GM12878 (cell line): ENCODE measurements around the gene STK40. TPM values are rescaled to one million over a fixed set of nuclear protein-coding genes. Genes with fewer than 3 reads are reported as not detected.

Experiments used
- ATAC-seq: fragments of 200-7000 bp; cut with Tn5 transposase; 3 replicates; pipeline ENCODE4 v1.9.1; 2020; ENCODE audit warnings: mild to moderate bottlenecking, moderate library complexity
- BruUV-seq: library from RNA; stranded (reverse); fragments of 400-500 nt; replicated peaks from 2 replicates; lab custom pipeline; 2021; lab: Mats Ljungman, UMichigan
- CTCF ChIA-PET: fragments of 300-600 bp; sonication (Branson Sonifier 250); formaldehyde crosslinking; extraction: SDS; loops from one replicate; lab custom pipeline; 2021; ENCODE audit warnings: inconsistent platforms; lab: Yijun Ruan, JAX
- POLR2A ChIA-PET: fragments of 350-600 bp; formaldehyde crosslinking; extraction: SDS; loops from one replicate; lab custom pipeline; 2021; ENCODE audit warnings: inconsistent platforms; lab: Charles Lee
- RAD21 ChIA-PET: fragments of 300-600 bp; sonication (Branson Sonifier 250); formaldehyde crosslinking; loops from one replicate; lab custom pipeline; 2023; ENCODE audit warnings: antibody characterized with exemption; ENCODE audit not compliant: unreplicated experiment; lab: Charles Lee
- SMC1A ChIA-PET: fragments of 300-600 bp; sonication (Branson Sonifier 250); formaldehyde crosslinking; loops from one replicate; lab custom pipeline; 2023; ENCODE audit not compliant: unreplicated experiment, uncharacterized antibody; lab: Charles Lee
- DNase-seq: peaks from one replicate; pipeline ENCODE4 v3.0.0-alpha.2; 2011; ENCODE audit warnings: low read depth, low spot score
- FAIRE-seq: peaks from 3 replicates; lab custom pipeline; 2011; peaks lifted over from hg19 to GRCh38; lab: Jason Lieb, UNC
- H2AFZ ChIP-seq: 2 replicates; pipeline ENCODE4 v1.6.0; 2011; ENCODE audit warnings: low read depth, low read length, control low read depth; ENCODE audit not compliant: control insufficient read depth
- H3K27ac ChIP-seq: 2 replicates; pipeline ENCODE4 v1.5.1; 2011; ENCODE audit warnings: control low read depth; ENCODE audit not compliant: control insufficient read depth, insufficient read depth
- H3K27me3 ChIP-seq, 2 experiments: replicated peaks in 1 of 2; 2 replicates each; pipeline versions ENCODE4 v1.6.0 to v1.6.1; 2011; ENCODE audit warnings: low read length in 1 of 2; ENCODE audit not compliant: control insufficient read depth in 2 of 2, insufficient read depth in 2 of 2
- H3K36me3 ChIP-seq, 2 experiments: 2 replicates each; pipeline ENCODE4 v1.5.1; 2011; ENCODE audit warnings: low read length in 1 of 2; ENCODE audit not compliant: control insufficient read depth in 2 of 2, insufficient read depth in 2 of 2
- H3K4me1 ChIP-seq: 2 replicates; pipeline ENCODE4 v1.6.1; 2011; ENCODE audit warnings: mild to moderate bottlenecking, low read length, moderate library complexity, mixed read lengths; ENCODE audit not compliant: control insufficient read depth, insufficient read depth
- H3K4me2 ChIP-seq: 2 replicates; pipeline ENCODE4 v1.6.0; 2011; ENCODE audit warnings: control low read depth; ENCODE audit not compliant: control insufficient read depth, insufficient read depth
- H3K4me3 ChIP-seq: fragments of 200-600 bp; sonication (generic); 2 replicates; pipeline ENCODE4 v1.5.1; 2016
- H3K79me2 ChIP-seq: 2 replicates; pipeline ENCODE4 v1.6.0; 2011; ENCODE audit warnings: low read length; ENCODE audit not compliant: control insufficient read depth, insufficient read depth
- H3K9ac ChIP-seq: 2 replicates; pipeline ENCODE4 v1.8.0; 2011; ENCODE audit warnings: low read length, control low read depth, mixed read lengths; ENCODE audit not compliant: control insufficient read depth, insufficient read depth
- H3K9me3 ChIP-seq: replicated peaks from 3 replicates; pipeline ENCODE4 v1.5.1; 2011; ENCODE audit warnings: mild to moderate bottlenecking, low read length; ENCODE audit not compliant: control insufficient read depth, insufficient read depth
- H4K20me1 ChIP-seq: 2 replicates; pipeline ENCODE4 v1.6.0; 2011; ENCODE audit not compliant: control insufficient read depth, insufficient read depth
- ASH2L ChIP-seq: fragments of 300-600, 200-600 bp; sonication (generic); IDR thresholded peaks from 2 replicates; pipeline ENCODE4 v1.6.1; 2017; ENCODE audit warnings: low read depth, mild to moderate bottlenecking, borderline replicate concordance
- EP300 ChIP-seq, 2 experiments: fragments of 150-350 bp in 1 of 2; IDR thresholded peaks; 2 replicates each; pipeline ENCODE4 v1.6.1; 2011 to 2012; ENCODE audit warnings: low read depth in 2 of 2, low read length in 2 of 2, borderline replicate concordance in 1 of 2, improper control_type of control experiment in 1 of 2, inconsistent platforms in 1 of 2; ENCODE audit not compliant: control insufficient read depth in 1 of 2
- EZH2 ChIP-seq: IDR thresholded peaks from 2 replicates; pipeline ENCODE4 v1.6.1; 2012; ENCODE audit warnings: low read depth, mild to moderate bottlenecking, control low read depth, inconsistent platforms, low read length, borderline replicate concordance; ENCODE audit not compliant: control insufficient read depth
- HDGF ChIP-seq: fragments of 450-650 bp; IDR thresholded peaks from 2 replicates; pipeline ENCODE4 v1.6.1; 2016; ENCODE audit warnings: antibody characterized with exemption
- IRF4 ChIP-seq: IDR thresholded peaks from 2 replicates; pipeline ENCODE4 v1.6.1; 2011; ENCODE audit warnings: low read depth, low read length
- MEF2B ChIP-seq: fragments of 450-650 bp; IDR thresholded peaks from 2 replicates; pipeline ENCODE4 v1.6.1; 2018; ENCODE audit warnings: mild to moderate bottlenecking, moderate library complexity; ENCODE audit not compliant: partially characterized antibody, poor library complexity, severe bottlenecking
- NR2F1 ChIP-seq: fragments of 450-650 bp; conservative IDR thresholded peaks from 2 replicates; pipeline ENCODE4 v1.6.1; 2017; ENCODE audit warnings: mild to moderate bottlenecking
- PKNOX1 ChIP-seq: fragments of 450-650 bp; IDR thresholded peaks from 2 replicates; pipeline ENCODE4 v1.6.1; 2016; ENCODE audit warnings: mild to moderate bottlenecking
- SMAD5 ChIP-seq: IDR thresholded peaks from 2 replicates; pipeline ENCODE4 v1.6.1; 2016; ENCODE audit warnings: antibody characterized with exemption, low read depth
- SP1 ChIP-seq: IDR thresholded peaks from one replicate; pipeline ENCODE4 v1.6.1; 2011; ENCODE audit warnings: low read depth, low read length
- SRF ChIP-seq, 2 experiments: IDR thresholded peaks; 2 replicates each; pipeline ENCODE4 v1.6.1; 2011; ENCODE audit warnings: low read depth in 2 of 2, low read length in 2 of 2, mild to moderate bottlenecking in 1 of 2, moderate library complexity in 1 of 2
- TARDBP ChIP-seq: IDR thresholded peaks from 2 replicates; pipeline ENCODE4 v1.6.1; 2016; ENCODE audit warnings: borderline replicate concordance
- ZNF207 ChIP-seq: fragments of 450-650 bp; IDR thresholded peaks from 2 replicates; pipeline ENCODE4 v1.6.1; 2014; ENCODE audit warnings: antibody characterized with exemption, mild to moderate bottlenecking, borderline replicate concordance
- ZSCAN29 ChIP-seq: fragments of 450-650 bp; IDR thresholded peaks from 2 replicates; pipeline ENCODE4 v1.6.1; 2017; ENCODE audit warnings: mild to moderate bottlenecking, moderate library complexity
- WGBS: methylation state at CpG from one replicate; pipeline ENCODE4 v1.1.6; 2016; ENCODE audit warnings: low lambda C conversion rate; ENCODE audit not compliant: insufficient replicate concordance, insufficient coverage; ENCODE audit errors: missing lambda C conversion rate; 5-methylcytosine and 5-hydroxymethylcytosine counted together
- in situ Hi-C: fragments of 300-500 bp; cut with MboI; formaldehyde crosslinking; loops from 9 replicates; pipeline ENCODE4 v1.14.3; 2018; ENCODE audit warnings: mixed read lengths
- intact Hi-C: fragments of 100-400 bp; cut with micrococcal nuclease; formaldehyde crosslinking; loops from one replicate; pipeline ENCODE4 v1.14.2; 2022; ENCODE audit not compliant: unreplicated experiment
- polyA plus RNA-seq, 11 experiments: library from polyadenylated mRNA; depleted of rRNA in 4 of 11; unstranded in 6 of 11; stranded (reverse) in 5 of 11; fragments of >200 nt; fragmentation: Nextera tagmentation in 4 of 11; fragmentation: Illumina TruSeq in 1 of 11; extraction: Ambion mirVana in 4 of 11; extraction: Trizol in 1 of 11; gene quantifications; 1 replicate in 1 of 11; 2 replicates in 10 of 11; pipeline versions ENCODE4 v1.2.1 to v1.2.3, GENCODE V29; 2011 to 2016; ENCODE audit warnings: inconsistent platforms in 2 of 11, missing spikeins in 2 of 11, low read depth in 1 of 11
- total RNA-seq, 4 experiments: library from RNA; depleted of rRNA in 3 of 4; stranded (reverse); fragments of >200 nt in 3 of 4; fragmentation: Illumina TruSeq in 1 of 4; extraction: Trizol in 1 of 4; gene quantifications; 2 replicates each; pipeline versions ENCODE4 v1.2.1 to v1.2.3, GENCODE V29; 2013 to 2021

Gene STK40
- total and polyA plus RNA-seq, 10 of the 15 experiments (the other 5 are each of a cell fraction or from before 2014, with no cell fraction given), result 0.27 to 51.0 (median 29.5) TPM

GRCh38 chr1:36392836-36393235, 7.1 kb upstream of the STK40 start:
- BruUV-seq, result no TSS peak
- Histone ChIP-seq H3K27me3 (no peaks in the 10 kb centered on the region), H3K36me3 (peaks cover 0 to 15% of the 10 kb centered on the region in 2 experiments; a peak in 3 of 4 replicates), H3K4me1 (peaks cover 53% of the 10 kb centered on the region), H3K79me2 (peaks cover 26% of the 10 kb centered on the region), H4K20me1 (no peaks in the 10 kb centered on the region), H2AFZ (no peak overlapping the region), H3K9ac (no peak overlapping the region), H3K27ac (no peak overlapping the region), H3K4me3 (no peak overlapping the region), H3K4me2 (no peak overlapping the region), H3K9me3 (no peaks in the 10 kb centered on the region)
- no peak for FAIRE-seq
- CTCF ChIA-PET, result interaction anchor here (0.6 kb wide), 1 partner anchor 35 kb away, joined by 4 read pairs; no protein-coding TSS in a partner anchor
- WGBS, result 66% methylated on average over 4 of the region's 4 CpGs
- TF ChIP-seq SP1, result no peak
- TF ChIP-seq IRF4, result no peak
- TF ChIP-seq PKNOX1, result no peak
- TF ChIP-seq SMAD5, result no peak
- no peak for TF ChIP-seq MEF2B
- TF ChIP-seq ZNF207, result no peak
- no peak for TF ChIP-seq EP300 (IDR thresholded peaks at IDR 0.05; ENCODE audit: borderline replicate concordance in 1 of 2, control insufficient read depth in 1 of 2, low read depth in 2 of 2, low read length in 2 of 2)
- no peak for TF ChIP-seq ZSCAN29
- TF ChIP-seq TARDBP, result no peak
- no peak for TF ChIP-seq ASH2L
- TF ChIP-seq EZH2, result no peak
- TF ChIP-seq SRF (IDR thresholded peaks at IDR 0.05; ENCODE audit: low read depth in 2 of 2, low read length in 2 of 2), result no peak
- no peak for TF ChIP-seq NR2F1
- no peak for TF ChIP-seq HDGF
- SMC1A ChIA-PET, result interaction anchor here (1.4 kb wide), 1 partner anchor 12 kb away, joined by 4 read pairs; no protein-coding TSS in a partner anchor
- DNase-seq, result no peak
- in situ Hi-C loops, result no loop called here
- POLR2A ChIA-PET, result no interaction called here
- intact Hi-C loops, result no loop called here
- RAD21 ChIA-PET, result no interaction called here
- no peak for ATAC-seq
